ENCODE results near the gene TNS1. TPM values are rescaled to one million over a fixed set of nuclear protein-coding genes. Genes with fewer than 3 reads are reported as not detected.

TNS1 gene
- total RNA-seq, 1 donor from 2014 or later: 828 TPM

- TF ChIP-seq, protein P1, sequence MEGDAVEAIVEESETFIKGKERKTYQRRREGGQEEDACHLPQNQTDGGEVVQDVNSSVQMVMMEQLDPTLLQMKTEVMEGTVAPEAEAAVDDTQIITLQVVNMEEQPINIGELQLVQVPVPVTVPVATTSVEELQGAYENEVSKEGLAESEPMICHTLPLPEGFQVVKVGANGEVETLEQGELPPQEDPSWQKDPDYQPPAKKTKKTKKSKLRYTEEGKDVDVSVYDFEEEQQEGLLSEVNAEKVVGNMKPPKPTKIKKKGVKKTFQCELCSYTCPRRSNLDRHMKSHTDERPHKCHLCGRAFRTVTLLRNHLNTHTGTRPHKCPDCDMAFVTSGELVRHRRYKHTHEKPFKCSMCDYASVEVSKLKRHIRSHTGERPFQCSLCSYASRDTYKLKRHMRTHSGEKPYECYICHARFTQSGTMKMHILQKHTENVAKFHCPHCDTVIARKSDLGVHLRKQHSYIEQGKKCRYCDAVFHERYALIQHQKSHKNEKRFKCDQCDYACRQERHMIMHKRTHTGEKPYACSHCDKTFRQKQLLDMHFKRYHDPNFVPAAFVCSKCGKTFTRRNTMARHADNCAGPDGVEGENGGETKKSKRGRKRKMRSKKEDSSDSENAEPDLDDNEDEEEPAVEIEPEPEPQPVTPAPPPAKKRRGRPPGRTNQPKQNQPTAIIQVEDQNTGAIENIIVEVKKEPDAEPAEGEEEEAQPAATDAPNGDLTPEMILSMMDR (IDR thresholded peaks at IDR 0.05; ENCODE audit: borderline replicate concordance): no peak
- Histone ChIP-seq H3K27me3 (ENCODE audit: low read depth) (no peaks in the 10 kb centered on the region), H3K4me3 (peak overlapping the region; percentile 58), H3K36me3 (no peaks in the 10 kb centered on the region), H3K27ac (replicated peaks) (peak overlapping the region; percentile 85), H3K9me3 (replicated peaks) (no peaks in the 10 kb centered on the region), H3K4me1 (peaks cover 46% of the 10 kb centered on the region)
- intact Hi-C loops (cut with micrococcal nuclease): no loop called here
- no peak for DNase-seq
Measured at GRCh38 chr2:218001629-218002028, 1.2 kb downstream of the TNS1 start.

DNA sequence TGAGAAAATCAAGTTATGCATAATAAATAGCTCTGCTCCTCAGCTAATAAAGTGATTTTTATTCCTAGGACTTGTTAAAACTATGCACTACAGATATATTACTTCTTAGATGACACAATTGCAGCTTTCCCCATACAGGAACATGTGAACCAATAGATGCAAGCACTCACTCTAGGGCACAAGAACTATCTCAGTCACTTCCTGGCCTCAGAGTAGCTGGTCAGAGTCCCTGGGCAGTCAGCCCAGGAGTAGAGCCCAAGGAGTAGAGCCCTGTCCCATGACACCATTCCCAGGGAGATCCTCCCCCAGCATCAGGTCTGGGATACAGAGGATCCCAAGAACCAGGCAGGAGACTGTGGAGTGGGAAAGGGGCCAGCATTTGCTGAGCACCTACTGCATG lies 2.7 kb downstream of the TNS1 start:
- TF ChIP-seq, protein P1 (IDR thresholded peaks at IDR 0.05; ENCODE audit: borderline replicate concordance): no peak
- Histone ChIP-seq H3K4me1 (peaks cover 58% of the 10 kb centered on the region), H3K9me3 (replicated peaks) (no peaks in the 10 kb centered on the region), H3K27me3 (ENCODE audit: low read depth) (no peaks in the 10 kb centered on the region), H3K27ac (replicated peaks) (peak overlapping the region; percentile 57), H3K36me3 (no peaks in the 10 kb centered on the region), H3K4me3 (peak overlapping the region; percentile 58)
- DNase-seq: no peak
- intact Hi-C loops (cut with micrococcal nuclease): no loop called here

DNA sequence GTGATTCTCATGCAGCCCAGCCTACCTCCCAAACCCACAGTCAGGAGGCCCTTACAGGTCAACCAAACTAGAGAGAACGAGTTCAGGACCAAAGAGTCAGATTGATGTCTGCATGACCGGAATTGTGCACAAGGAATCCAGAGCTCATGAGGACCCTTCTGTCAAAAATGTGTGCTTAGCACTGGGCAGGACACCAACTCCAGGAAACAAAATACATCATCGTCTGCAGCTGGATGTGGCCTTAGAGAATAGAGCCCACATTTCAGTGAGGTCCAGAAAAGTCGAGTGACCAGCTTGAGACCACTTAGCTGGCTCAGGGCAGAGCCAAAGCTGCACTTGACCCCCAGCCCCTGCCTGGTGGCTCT lies 3.2 kb downstream of the TNS1 start:
- H3K27me3 ChIP-seq (ENCODE audit: low read depth): no peaks in the 10 kb centered on the region
- H3K4me1 ChIP-seq: peaks cover 58% of the 10 kb centered on the region
- intact Hi-C loops (cut with micrococcal nuclease): no loop called here
- H3K27ac ChIP-seq (replicated peaks): peak overlapping the region; percentile 57
- H3K4me3 ChIP-seq: no peak overlapping the region
- no peaks in the 10 kb centered on the region for H3K9me3 ChIP-seq (replicated peaks)
- TF ChIP-seq, protein P1 (IDR thresholded peaks at IDR 0.05; ENCODE audit: borderline replicate concordance): no peak
- no peaks in the 10 kb centered on the region for H3K36me3 ChIP-seq
- DNase-seq: no peak

GRCh38 chr2:217998926-217999594 lies 3.7 kb downstream of the TNS1 start:
- intact Hi-C loops (cut with micrococcal nuclease): no loop called here
- no peak for DNase-seq
- H3K27ac ChIP-seq (replicated peaks): peak overlapping the region; percentile 57

GRCh38 chr2:217997510-217997909 lies 5.3 kb downstream of the TNS1 start:
- Histone ChIP-seq H3K4me3 (no peak overlapping the region), H3K9me3 (replicated peaks) (no peaks in the 10 kb centered on the region), H3K4me1 (peaks cover 53% of the 10 kb centered on the region), H3K27ac (replicated peaks) (no peak overlapping the region), H3K36me3 (no peaks in the 10 kb centered on the region), H3K27me3 (ENCODE audit: low read depth) (no peaks in the 10 kb centered on the region)
- TF ChIP-seq, protein P1 (IDR thresholded peaks at IDR 0.05; ENCODE audit: borderline replicate concordance): no peak
- no peak for DNase-seq
- intact Hi-C loops (cut with micrococcal nuclease): no loop called here

More at GRCh38 chr2:217998926-217999594, 3.7 kb downstream of the TNS1 start:
- no peak overlapping the region for H3K4me3 ChIP-seq
- H3K9me3 ChIP-seq (replicated peaks): no peaks in the 10 kb centered on the region
- peaks cover 58% of the 10 kb centered on the region for H3K4me1 ChIP-seq
- TF ChIP-seq, protein P1 (IDR thresholded peaks at IDR 0.05; ENCODE audit: borderline replicate concordance): no peak
- H3K36me3 ChIP-seq: no peaks in the 10 kb centered on the region
- no peaks in the 10 kb centered on the region for H3K27me3 ChIP-seq (ENCODE audit: low read depth)
